HuH-7 (cell line): Measurements from ENCODE around the gene SAXO1.
"Not testable (repeated sequence)": the region's sequence is repeated elsewhere in the genome, so short reads cannot be mapped to it uniquely, and the experiment has no call there.

Experiments
- DNase-seq: peaks from one replicate; pipeline ENCODE4 v3.0.0; 2011; ENCODE audit warnings: low spot score

SAXO1 gene

DNA sequence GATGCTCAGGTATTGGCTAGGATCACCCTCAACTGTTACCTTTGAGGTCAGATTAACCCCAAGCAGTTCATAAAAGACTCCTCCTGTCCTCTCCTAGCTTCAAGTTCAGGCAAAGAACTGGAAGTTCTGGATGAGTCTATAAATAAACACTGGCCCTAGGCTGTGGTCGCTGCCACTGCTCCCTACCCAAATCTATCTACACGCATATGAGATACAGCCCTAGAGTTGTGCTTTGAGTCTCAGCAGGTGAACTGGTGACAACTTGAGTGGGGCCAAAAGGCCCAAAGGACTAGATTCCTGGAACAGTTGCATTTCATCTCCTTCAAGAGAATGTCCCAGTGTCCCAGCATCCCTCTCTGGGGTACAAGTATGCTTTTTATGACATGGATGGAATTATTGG is 62.6 kb downstream of the SAXO1 start:
- DNase-seq: no peak

DNA sequence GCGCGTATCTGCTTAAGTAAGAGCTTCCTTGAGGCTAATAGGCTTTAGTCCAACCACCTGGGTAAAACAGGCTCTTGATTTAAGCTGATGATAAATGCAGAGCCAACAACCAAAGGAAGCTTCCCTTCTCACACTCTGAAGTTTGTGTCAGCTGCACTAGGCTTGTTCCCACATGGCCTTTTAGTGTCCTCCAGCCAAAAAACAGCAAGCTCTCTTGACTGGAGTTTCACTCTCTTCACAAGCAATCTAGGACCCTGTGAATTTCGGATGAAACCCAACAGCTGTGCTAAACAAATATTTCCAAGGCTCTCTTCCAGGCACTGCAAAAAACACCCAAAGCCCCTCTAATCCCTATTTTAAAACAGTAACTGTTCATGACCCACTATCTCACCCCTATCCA is 63.9 kb downstream of the SAXO1 start:
- DNase-seq: no peak

DNA sequence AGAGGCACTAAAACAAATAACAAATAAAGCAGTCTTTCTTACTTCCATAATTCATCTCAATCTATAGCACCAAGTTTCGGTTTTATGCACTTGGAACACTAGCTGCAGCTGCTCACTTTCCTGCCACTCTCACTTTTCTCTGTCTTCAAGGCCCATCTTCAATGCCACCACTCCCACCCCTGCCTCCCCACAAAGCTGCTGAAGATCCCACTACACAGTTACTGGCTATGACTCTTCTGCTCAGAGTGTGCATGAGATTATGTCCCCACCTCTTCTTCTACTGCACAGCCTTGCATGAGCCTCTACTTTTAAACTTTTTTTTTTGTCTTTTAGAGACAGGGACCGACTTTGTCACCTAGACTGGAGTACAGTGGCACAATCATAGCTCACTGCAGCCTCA is 77.4 kb downstream of the SAXO1 start:
- no peak for DNase-seq

DNA sequence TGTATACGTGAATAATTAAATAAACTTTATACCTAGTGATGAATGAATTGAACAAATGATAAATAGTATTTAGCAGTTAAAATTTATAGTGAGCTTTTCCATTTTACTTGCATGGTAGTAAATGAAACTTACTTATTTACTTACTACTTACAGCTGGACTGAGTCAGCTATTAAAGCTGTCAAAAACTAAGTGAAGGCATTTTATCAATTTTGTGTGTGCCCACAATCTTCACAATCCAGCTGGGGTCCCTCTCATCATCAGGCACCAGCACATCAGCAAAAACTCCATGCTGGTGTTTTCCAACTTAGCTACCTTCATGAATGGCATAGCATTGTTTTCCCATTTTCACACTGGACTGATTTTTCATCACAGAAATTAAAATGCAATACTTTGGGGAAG is 81.1 kb downstream of the SAXO1 start:
- DNase-seq: no peak

DNA sequence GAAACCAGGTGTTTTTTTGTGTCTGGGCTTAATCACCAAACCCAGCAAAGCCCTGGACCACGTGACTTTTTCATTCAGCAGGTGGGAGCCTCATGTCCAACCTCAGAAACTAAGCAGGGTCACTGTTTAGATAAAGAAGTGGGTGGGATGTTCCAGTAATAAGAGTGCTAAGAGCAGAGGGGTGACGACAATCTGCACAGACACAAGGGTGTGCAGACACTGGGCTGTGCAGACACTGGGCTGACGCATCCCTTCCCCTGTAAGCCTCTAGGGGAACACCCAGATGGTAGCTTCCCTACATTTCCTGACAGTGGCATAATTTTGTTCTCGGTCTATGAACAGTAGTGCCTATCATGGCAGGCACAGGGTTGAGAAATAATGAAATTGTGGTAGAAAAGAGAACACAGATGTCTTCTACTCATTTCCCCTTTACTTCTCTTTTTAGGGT is 85.1 kb downstream of the SAXO1 start:
- no peak for DNase-seq

DNA sequence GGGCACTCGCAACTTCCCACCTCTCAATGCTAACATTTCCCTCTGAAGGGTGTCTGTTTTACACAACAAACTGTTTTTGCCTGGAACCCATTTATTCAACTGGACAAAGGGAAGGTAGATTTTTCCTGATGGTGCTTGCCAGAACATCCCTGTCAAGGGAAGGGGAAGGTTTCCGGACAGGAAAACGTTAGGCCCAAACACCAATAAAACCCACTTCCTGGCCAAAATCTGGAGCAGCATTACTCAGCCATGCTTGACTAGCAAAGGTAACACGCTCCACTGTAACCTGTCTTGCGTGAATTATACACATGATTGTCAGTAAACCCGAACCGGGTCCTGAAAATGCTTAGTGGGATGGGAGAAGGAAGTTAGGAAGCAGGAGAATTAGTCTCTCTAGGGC is 90.2 kb downstream of the SAXO1 start:
- no peak for DNase-seq

DNA sequence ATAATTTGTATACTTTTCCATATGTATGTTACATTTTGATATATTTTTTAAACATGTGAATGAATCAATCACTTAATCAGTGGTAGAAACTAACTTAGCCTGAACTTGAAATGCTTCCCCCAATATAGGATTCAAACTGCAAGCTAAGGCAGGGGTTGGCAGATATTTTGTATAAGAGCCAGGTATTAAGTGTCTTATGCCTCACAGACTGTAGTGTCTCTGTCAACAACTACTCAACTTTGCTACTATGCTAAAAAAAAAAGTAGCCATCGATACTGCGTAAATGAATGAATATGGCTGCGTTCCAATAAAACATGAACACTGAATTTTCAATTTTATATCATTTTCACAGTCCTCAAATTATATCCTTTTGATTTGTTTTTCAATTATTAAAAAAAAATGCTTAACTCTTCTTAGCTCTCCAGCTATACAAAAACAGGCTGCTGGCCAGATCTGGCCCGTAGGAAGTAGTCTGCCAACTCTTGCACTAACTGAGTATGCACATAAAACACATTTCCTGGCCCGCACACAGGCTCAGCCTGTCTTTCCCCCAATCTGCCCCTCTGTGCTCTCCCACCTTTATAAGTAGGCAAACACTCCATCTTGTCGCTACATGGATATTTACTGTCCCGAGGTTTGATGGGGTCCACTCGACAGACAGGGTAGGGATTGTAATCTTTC is 91.8 kb downstream of the SAXO1 start:
- no peak for DNase-seq

DNA sequence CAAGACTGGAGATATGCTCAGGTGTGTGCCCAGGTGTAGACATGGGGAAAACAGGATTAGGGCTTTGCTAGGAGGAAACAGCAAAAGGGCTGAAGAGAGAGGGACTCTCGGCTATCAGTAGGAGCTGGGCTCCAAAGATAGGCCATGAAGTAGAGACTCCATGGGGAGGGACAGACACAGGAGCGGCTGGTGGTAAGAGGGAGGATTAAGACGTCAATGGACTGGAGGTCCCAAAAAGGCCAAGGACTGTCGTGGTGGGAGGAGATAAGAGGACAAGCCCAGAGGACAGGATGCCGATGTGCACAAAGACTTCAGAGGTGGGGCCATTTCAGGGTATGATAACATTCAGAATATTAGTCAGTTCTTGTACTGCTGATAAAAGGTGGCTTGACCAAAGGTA is 93.1 kb downstream of the SAXO1 start:
- DNase-seq: no peak

DNA sequence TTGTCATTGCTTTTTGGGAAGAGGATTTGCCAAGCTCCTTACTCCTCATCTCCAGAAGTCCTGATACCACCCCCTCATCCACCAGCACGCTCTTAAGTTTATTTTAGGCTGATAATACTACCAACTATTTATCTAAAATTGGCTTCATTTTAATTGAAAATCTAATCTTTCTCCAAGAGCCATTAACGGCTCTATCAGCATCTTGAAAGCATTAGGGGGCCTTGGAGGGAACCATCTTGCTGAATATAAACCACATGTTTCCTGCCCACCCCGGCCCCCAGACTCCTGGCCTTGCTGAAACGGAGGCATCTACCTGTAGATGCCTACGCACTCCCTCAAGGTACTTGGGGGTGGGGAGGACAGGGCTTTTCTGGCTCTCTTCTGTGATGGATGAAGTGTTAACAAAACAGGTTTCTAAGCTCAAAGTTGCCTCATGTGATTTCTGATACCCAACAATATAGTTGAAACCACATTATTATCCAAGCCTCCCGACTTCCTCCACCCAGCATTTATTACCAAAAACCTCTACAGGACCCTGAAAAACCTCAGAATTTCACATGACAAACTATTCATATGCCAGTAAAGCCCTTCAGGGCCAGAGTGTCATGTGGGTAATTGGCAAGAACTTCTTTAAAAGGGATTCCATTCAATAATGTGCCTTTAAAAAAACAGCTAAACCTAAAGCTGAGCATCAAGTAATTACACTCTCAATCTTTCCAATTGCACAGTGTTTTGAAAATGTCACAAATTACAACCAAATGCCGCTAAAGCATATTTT is 96.7 kb downstream of the SAXO1 start:
- no peak for DNase-seq

DNA sequence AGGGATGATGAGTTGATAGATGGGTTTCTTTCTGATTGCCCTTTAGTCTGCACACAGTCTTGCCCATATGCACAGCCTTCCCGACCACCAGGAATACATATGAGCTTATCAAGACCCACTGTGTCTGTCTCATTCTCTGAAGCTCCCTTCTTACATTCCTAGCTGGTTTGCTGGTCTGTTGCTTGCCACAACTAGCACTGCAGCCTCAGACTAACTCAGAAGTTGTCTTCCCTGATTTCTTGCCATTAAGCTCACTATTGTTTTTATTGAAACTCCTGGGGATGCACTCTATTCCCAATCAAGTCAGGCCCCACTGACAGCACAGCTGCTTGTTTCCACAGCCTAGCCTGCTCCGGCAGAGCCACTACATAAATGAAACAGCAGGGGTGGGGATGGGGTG is 97.5 kb downstream of the SAXO1 start:
- DNase-seq: no peak

DNA sequence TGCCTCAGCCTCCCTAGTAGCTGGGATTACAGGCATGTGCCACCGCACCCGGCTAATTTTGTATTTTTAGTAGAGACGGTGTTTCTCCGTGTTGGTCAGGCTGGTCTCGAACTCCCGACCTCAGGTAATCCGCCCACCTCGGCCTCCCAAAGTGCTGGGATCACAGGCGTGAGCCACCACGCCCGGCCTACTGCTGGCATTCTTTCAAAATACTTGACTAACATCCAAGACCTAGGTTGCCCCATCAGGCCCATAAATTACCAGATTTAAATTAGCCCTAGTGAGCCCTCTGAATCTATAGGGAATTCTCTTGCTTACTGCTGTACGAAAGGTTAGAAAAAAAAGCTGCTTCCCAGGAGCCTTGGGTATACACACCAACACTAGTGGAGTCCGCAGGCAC is 102.4 kb downstream of the SAXO1 start:
- not testable (repeated sequence) for DNase-seq

DNA sequence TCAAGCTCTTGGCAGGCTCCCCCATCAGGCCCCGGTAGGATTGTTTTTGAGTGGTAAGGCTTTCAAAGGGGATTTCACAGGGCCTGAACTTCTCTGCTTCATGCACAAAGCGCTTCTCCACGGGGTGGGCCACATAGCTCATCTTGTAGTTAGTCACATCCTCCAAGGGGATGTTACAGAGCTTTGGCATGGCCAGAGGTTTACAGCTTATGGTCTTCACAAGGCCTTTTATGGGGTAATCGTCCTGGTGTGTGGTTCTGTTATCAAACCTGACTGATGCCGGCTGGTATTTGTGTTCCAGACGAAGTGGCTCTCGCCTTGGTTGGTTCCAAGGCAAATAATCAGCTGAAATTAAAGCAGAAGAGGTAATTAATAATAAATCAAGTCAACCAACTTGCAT is 104.3 kb downstream of the SAXO1 start:
- no peak for DNase-seq

DNA sequence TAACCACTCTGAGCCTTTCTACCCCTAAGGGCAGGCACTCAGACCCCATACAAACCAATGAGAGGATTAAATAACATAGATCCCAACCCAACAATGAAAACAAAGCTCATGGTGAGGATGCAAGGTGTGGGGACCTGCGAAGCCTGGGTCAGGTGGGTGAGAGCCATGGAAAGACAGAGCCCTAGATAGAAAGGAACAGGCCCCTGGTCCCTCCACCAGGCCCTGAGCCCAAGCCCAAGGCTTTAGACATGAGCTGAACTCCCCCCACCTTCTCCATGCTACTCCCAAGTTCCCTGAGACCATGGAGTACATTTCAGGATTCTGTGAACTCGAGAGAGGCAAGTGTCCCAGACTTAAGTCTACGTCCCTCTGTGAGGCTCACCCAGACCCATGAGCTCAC is 106.5 kb downstream of the SAXO1 start:
- no peak for DNase-seq

DNA sequence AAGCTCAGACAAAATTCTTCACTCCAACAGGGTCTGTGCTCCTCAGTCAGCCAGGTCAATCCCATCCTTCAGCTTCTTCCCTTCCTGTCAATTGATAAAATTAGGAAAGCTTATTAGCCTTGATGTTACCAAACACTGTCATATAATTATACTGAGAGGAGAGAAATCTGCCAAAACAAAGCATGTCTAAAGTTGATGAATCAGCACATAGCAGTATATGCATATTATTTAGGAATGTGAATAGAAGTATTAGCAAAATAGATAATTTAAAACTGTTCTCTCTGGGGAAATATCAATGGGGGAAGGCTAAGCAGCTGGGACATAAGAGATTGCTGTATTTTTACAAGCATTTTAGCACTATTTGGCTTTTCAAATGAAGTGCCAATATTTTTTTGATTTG is 107.1 kb downstream of the SAXO1 start:
- no peak for DNase-seq

DNA sequence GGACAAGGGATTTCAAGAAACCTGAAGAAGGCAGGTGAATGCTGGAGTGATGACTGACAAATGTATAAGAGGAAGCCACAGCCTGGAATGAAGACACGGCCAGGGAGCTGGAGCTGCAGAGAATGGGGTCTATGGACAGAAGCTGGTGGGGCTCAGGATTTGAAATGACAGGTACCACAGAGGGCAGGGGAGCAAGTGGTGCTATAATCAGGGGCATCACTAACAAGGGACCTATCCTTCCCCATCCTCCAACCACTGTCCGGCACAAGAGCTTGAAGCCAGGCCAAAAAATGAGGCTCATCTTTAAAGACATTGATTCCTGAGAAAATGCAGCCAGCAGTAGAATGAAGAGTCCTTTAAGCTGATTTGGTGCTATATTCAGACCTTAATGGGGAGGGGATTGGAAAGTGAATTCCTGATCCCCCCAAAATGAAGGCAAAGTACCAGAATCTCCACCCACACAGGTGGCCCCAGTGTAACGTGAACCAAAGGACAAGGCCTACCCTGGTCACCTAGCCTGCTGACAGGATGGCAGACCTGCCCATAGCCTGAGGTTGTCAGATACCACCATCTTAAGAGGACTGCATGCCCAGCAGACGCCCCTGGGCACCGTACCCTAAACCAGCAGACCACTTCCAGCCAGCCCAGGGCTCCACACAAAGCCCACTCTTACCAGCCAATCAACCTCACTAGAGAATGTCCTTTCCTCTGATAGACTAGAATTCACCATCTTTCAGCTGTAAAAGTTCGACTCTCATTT is 109.2 kb downstream of the SAXO1 start:
- DNase-seq: no peak

DNA sequence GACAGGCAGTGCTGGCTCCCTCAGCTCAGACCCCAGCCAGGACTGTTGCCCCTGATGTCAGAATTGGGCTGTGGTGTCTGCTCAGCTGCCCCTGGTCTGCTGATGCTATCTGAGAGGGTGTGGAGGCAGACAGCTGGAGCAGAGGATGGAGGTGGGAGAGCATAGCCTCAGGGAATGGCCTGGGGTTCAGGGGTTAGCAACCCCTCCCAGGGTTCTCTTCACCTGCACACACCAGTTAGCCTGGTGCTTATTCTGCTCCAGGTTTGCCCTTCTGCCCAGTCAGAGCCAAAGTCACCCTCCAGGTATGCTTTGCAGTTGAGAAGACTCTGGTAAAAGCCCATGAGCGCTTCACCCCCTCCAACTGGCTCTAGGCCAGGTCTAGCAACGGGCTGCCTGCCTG is 109.8 kb downstream of the SAXO1 start:
- no peak for DNase-seq

DNA sequence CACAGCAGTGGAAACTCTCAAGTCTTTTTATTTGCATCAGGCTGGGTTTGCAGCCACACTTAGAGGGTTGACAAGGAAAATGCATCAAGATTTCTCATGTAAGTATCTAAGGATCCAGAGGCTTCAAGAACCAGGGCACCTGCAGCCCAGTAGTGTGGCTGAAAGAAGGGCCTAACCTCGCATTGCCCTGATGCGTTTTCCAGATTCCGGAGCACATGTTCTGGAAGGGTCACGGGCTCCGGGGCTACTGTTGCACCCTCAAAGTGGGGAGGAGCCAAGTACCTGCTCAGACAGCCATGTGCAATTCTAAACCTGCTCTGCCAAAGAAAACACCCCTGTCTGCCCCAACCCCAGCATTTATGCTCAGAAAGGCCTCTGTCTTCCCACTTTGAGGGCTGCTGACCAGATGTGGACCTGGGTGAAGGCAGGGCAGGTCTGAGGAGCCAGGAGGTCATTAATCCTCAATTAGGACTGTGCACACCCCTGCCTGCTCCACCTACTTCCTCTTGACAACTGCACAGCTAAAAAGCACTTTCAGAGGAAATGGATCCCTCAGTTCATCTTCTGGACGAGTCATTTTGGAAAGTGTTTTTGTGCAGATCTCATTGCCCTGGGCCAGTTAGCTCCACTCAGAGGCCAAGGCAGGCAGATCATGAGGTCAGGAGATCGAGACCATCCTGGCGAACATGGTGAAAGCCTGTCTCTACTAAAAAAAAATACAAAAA is 110.7 kb downstream of the SAXO1 start:
- no peak for DNase-seq

DNA sequence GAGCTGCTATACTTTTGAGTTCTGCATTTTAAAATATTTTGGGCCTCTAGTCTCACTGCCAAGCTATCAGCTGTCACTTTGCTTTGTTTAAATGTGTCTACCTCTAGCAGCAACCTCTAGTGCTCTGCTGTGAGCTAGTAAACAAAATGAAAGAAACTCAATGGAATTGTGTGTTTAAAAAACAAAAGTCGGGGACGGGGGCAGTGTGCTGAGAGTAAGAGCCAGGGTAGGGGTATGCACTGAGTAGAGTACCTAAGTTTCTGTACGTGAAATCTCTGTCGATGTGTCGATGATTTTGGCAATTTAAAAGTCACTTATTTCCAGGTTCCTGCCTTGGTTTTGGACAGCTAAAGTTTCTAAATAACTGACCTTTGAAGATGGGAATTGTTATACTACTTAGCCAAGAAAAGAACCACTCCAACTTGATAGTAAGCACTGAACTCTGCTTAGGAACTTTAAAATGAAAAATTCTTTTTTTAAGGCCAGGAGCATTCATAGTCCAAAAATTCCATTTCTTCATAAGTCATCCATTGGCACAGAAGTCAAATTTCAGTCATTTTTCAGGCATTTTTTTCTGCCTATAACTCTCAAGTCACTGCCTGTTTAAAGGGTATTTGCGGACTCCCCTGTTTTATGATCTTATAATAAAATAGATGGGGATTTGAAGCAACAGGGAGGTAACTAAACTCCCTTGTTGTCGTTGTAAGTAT is 111.5 kb downstream of the SAXO1 start:
- no peak for DNase-seq

DNA sequence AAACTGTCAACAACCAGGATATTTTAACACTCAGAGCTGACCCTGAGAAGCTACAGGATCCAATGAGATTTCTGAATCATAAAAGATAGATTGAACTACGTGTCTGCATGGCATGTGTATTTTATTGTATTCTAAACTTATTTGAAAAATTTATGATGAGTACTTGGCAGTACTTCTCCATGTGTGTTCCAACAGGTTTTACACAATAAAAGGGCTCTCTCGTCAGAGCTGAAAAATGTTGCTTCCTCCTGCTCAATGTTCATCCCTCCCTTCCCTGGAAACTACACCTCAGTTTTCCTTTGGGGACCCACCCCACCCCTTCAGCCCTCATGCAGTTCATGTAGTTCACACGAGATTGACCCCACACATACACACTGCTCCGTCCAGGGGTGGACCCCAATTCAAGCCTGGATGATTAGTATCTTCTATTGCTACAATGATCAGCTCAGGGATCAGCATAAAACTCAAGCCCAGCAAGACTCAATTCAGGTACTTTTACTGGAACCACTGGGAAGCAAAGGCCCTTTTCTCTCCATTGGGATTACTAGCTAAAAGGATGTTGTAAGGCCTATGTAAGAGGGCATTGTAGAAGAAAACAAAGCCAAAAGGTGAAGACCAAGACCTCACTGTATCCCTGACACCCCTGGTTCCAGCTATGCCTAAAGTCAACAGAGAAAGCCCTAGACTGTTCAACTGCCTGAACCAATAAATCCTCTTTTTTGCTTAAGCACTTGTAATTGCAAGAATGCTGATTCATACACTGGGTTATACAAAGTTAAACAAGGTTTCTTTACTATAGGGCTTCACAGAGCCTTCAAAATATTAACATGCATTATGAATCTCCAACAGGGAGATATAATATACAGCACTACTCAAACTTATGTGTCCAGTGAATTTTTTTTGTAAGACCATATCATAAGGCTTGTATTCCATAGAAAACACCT is 112.6 kb downstream of the SAXO1 start:
- no peak for DNase-seq

DNA sequence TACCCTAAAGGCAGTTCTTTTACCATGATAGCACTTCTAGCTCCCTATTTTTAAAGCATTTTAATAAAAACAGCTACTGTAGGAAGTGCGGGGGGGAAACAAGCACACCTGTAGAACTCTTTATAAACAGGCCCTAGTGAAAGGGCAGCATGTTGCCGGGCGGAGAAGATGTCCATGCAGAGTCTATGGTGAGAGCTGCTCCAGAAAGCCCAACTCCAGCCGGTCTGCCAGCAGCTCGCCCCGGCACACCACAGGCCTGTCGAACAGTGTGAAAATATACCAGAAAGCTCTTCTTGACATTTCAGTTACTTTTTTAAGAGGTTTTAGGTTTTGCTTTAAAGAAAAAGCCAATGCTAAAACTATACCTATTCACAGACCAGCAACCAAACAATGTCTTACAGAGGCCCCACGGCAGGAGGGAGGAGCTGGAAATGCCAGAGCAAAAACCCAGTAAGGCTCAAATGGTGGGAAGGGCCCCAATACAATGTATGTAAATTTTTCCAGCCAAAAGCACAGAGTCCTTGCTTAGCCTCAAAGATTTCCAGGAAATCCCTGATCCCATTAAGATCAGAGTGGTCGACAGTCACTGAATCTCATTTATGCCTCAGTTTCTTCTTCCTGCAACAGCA is 121.2 kb downstream of the SAXO1 start:
- DNase-seq: no peak
